CD4-positive, alpha-beta T cell treated with Interleukin-12 subunit alpha and Interleukin-12 subunit beta, for 1 hour (primary cell): Measurements from ENCODE around the gene CLN6.
"Not testable (repeated sequence)": the region's sequence is repeated elsewhere in the genome, so short reads cannot be mapped to it uniquely, and the experiment has no call there.

Source experiments
- DNase-seq: peaks from one replicate; pipeline ENCODE4 v3.0.0-alpha.2; 2020

The CLN6 gene

GRCh38 chr15:68186671-68187397, 42.7 kb downstream of the CLN6 start:
- no peak for DNase-seq

- DNase-seq: no peak
Observed at GRCh38 chr15:68184616-68185480, 44.7 kb downstream of the CLN6 start.

GRCh38 chr15:68183616-68184315, 45.8 kb downstream of the CLN6 start:
- DNase-seq: no peak

- no peak for DNase-seq
Observed at GRCh38 chr15:68177742-68178141, 51.8 kb downstream of the CLN6 start.

- no peak for DNase-seq
Observed at GRCh38 chr15:68176601-68177000, 52.9 kb downstream of the CLN6 start.

GRCh38 chr15:68175526-68175925, 54.0 kb downstream of the CLN6 start:
- no peak for DNase-seq

- no peak for DNase-seq
Observed at GRCh38 chr15:68173119-68173518, 56.4 kb downstream of the CLN6 start.

- not testable (repeated sequence) for DNase-seq
Observed at GRCh38 chr15:68172037-68172436, 57.5 kb downstream of the CLN6 start.

- DNase-seq: no peak
Observed at GRCh38 chr15:68166847-68167246, 62.7 kb downstream of the CLN6 start.

GRCh38 chr15:68163191-68163590, 66.3 kb downstream of the CLN6 start:
- DNase-seq: no peak

GRCh38 chr15:68158046-68158628, 71.4 kb downstream of the CLN6 start:
- no peak for DNase-seq

- DNase-seq: no peak
Observed at GRCh38 chr15:68157074-68157473, 72.5 kb downstream of the CLN6 start.
